GM12878 (cell line): ENCODE results near the gene SUPT4H1. TPM values are rescaled to one million over a fixed set of nuclear protein-coding genes. Genes with fewer than 3 reads are reported as not detected.

Experiments
- ASH2L ChIP-seq: fragments of 300-600, 200-600 bp; sonication (generic); IDR thresholded peaks from 2 replicates; pipeline ENCODE4 v1.6.1; 2017; ENCODE audit warnings: low read depth, mild to moderate bottlenecking, borderline replicate concordance
- FOXK2 ChIP-seq: fragments of 450-650 bp; IDR thresholded peaks from 2 replicates; pipeline ENCODE4 v1.6.1; 2017; ENCODE audit warnings: mild to moderate bottlenecking, moderate library complexity
- FOXM1 ChIP-seq: IDR thresholded peaks from 2 replicates; pipeline ENCODE4 v1.6.1; 2012; ENCODE audit warnings: low read depth, mild to moderate bottlenecking, inconsistent platforms, low read length, moderate library complexity
- GATAD2B ChIP-seq: fragments of 450-650 bp; conservative IDR thresholded peaks from 2 replicates; pipeline ENCODE4 v1.6.1; 2017; ENCODE audit warnings: low read depth, mild to moderate bottlenecking, moderate library complexity
- HCFC1 ChIP-seq: fragments of 150-350 bp; IDR thresholded peaks from 2 replicates; pipeline ENCODE4 v1.6.1; 2014; ENCODE audit warnings: low read length
- HSF1 ChIP-seq: fragments of 150-350 bp; IDR thresholded peaks from 2 replicates; pipeline ENCODE4 v1.6.1; 2014; ENCODE audit warnings: mild to moderate bottlenecking, low read depth, low read length
- IKZF2 ChIP-seq, 2 experiments: fragments of 450-650 bp; IDR thresholded peaks; 2 replicates each; pipeline ENCODE4 v1.6.1; 2017; ENCODE audit warnings: mild to moderate bottlenecking in 2 of 2, moderate library complexity in 2 of 2
- MEF2B ChIP-seq: fragments of 450-650 bp; IDR thresholded peaks from 2 replicates; pipeline ENCODE4 v1.6.1; 2018; ENCODE audit warnings: mild to moderate bottlenecking, moderate library complexity; ENCODE audit not compliant: partially characterized antibody, poor library complexity, severe bottlenecking
- MYB ChIP-seq: fragments of 150-350 bp; IDR thresholded peaks from 2 replicates; pipeline ENCODE4 v1.6.1; 2014; ENCODE audit warnings: mild to moderate bottlenecking, low read depth, low read length, borderline replicate concordance
- NFYA ChIP-seq: IDR thresholded peaks from 2 replicates; pipeline ENCODE4 v1.6.1; 2011; ENCODE audit warnings: low read depth, mild to moderate bottlenecking, low read length, improper control_type of control experiment, borderline replicate concordance
- NR2C2 ChIP-seq: IDR thresholded peaks from 2 replicates; pipeline ENCODE4 v1.6.1; 2011; ENCODE audit warnings: borderline replicate concordance, low read depth; ENCODE audit not compliant: control insufficient read depth, insufficient read length
- POLR2AphosphoS5 ChIP-seq: IDR thresholded peaks from 2 replicates; pipeline ENCODE4 v1.6.1; 2011; ENCODE audit warnings: mild to moderate bottlenecking, low read length, inconsistent platforms
- RFX5 ChIP-seq: IDR thresholded peaks from 2 replicates; pipeline ENCODE4 v1.6.1; 2011; ENCODE audit warnings: low read depth, low read length, improper control_type of control experiment
- RUNX3 ChIP-seq: IDR thresholded peaks from 2 replicates; pipeline ENCODE4 v1.6.1; 2012; ENCODE audit warnings: low read length, inconsistent platforms
- TAF1 ChIP-seq: IDR thresholded peaks from 2 replicates; pipeline ENCODE4 v1.6.1; 2011; ENCODE audit warnings: mild to moderate bottlenecking, low read depth, low read length, borderline replicate concordance
- TARDBP ChIP-seq: IDR thresholded peaks from 2 replicates; pipeline ENCODE4 v1.6.1; 2016; ENCODE audit warnings: borderline replicate concordance
- TCF3 ChIP-seq: IDR thresholded peaks from 2 replicates; pipeline ENCODE4 v1.6.1; 2012; ENCODE audit warnings: low read depth, mild to moderate bottlenecking, low read length, borderline replicate concordance; ENCODE audit not compliant: insufficient read depth
- YY1 ChIP-seq: IDR thresholded peaks from 2 replicates; pipeline ENCODE4 v1.6.1; 2011; ENCODE audit warnings: low read depth, mild to moderate bottlenecking, low read length
- ZNF274 ChIP-seq: IDR thresholded peaks from one replicate; pipeline ENCODE4 v1.8.0; 2011; ENCODE audit not compliant: insufficient read length, insufficient read depth
- ZNF592 ChIP-seq: fragments of 450-650 bp; IDR thresholded peaks from 2 replicates; pipeline ENCODE4 v1.6.1; 2017; ENCODE audit warnings: mild to moderate bottlenecking, moderate library complexity
- ZNF622 ChIP-seq: fragments of 450-650 bp; IDR thresholded peaks from 2 replicates; pipeline ENCODE4 v1.6.1; 2017; ENCODE audit warnings: mild to moderate bottlenecking, inconsistent platforms
- polyA plus RNA-seq, 11 experiments: library from polyadenylated mRNA; depleted of rRNA in 4 of 11; unstranded in 6 of 11; stranded (reverse) in 5 of 11; fragments of >200 nt; fragmentation: Nextera tagmentation in 4 of 11; fragmentation: Illumina TruSeq in 1 of 11; extraction: Ambion mirVana in 4 of 11; extraction: Trizol in 1 of 11; gene quantifications; 1 replicate in 1 of 11; 2 replicates in 10 of 11; pipeline versions ENCODE4 v1.2.1 to v1.2.3, GENCODE V29; 2011 to 2016; ENCODE audit warnings: inconsistent platforms in 2 of 11, missing spikeins in 2 of 11, low read depth in 1 of 11
- total RNA-seq, 4 experiments: library from RNA; depleted of rRNA in 3 of 4; stranded (reverse); fragments of >200 nt in 3 of 4; fragmentation: Illumina TruSeq in 1 of 4; extraction: Trizol in 1 of 4; gene quantifications; 2 replicates each; pipeline versions ENCODE4 v1.2.1 to v1.2.3, GENCODE V29; 2013 to 2021
- TF ChIP-seq, protein P1 (sequence below): fragments of 150-350 bp; IDR thresholded peaks from 2 replicates; pipeline ENCODE4 v1.6.1; 2016; ENCODE audit warnings: low read depth, low read length

SUPT4H1 gene
- total and polyA plus RNA-seq, 10 of the 15 experiments (the other 5 are each of a cell fraction or from before 2014, with no cell fraction given): 83.8 to 293 (median 128) TPM

DNA sequence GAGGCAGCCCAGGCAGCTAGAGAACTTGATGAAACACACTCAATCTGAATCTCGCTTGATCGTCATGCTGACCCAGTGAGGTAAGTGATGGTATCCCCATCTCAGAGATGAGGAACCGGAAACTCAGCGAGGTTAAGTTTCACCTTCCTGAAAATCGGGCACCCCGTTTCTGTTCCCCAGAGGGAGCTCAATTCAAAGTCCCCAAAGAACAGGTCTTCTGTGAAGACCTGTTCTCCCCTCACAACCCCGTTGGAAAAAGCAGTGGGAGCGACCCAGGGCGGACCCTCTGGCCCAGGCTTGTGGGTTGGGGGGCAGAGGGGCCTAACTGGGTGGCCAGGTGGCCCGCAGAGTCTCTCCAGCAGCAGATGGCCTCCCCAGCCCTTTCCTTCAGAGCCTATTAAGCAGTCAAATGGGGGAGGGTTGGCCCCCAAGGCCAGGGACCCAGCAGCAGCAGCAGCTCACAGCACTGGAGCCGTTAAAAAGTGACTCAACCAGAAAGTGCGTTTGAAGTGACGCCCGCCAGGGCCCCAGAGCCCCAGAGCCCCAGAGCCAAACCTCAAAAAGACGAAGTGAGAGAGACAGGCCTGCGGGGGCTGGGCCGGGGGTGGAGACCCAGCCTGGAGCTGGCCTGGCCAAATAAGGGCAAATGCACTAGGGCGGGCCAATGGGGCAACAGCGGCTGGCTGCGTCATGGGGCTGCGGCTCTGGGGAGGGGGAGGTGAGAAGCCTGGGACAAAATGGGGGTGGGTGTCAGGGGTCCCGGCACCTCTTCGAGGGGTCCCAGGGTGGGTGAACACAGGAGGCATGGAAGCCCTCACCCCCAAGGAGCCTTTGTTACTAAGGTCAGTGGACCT, 14.2 kb downstream of the SUPT4H1 start (continued):
- TF ChIP-seq ASH2L: 0 out of 2 replicates have a peak, but pooled peaks have one; percentile 50
- TF ChIP-seq TCF3: peak; percentile 86
- peak; percentile 98 for TF ChIP-seq MYB
- TF ChIP-seq FOXK2: no peak
- TF ChIP-seq NR2C2: no peak
- TF ChIP-seq TAF1: peak; percentile 92
- TF ChIP-seq ZNF274: no peak
- TF ChIP-seq ZNF592: peak; percentile 92; the same call in 1 of the 2 replicates
- TF ChIP-seq IKZF2 (IDR thresholded peaks at IDR 0.05): peak; percentile 47 to 63; a peak in 3 of 4 replicates
- peak; percentile 24; the same call in 1 of the 2 replicates for TF ChIP-seq RFX5
- TF ChIP-seq NFYA: no peak
- peak; percentile 93 for TF ChIP-seq POLR2AphosphoS5
- peak; percentile 73; the same call in 1 of the 2 replicates for TF ChIP-seq GATAD2B
- peak; percentile 92 for TF ChIP-seq MEF2B
- no peak for TF ChIP-seq FOXM1
- TF ChIP-seq HSF1: peak; percentile 74; the same call in 1 of the 2 replicates
- TF ChIP-seq, protein P1, sequence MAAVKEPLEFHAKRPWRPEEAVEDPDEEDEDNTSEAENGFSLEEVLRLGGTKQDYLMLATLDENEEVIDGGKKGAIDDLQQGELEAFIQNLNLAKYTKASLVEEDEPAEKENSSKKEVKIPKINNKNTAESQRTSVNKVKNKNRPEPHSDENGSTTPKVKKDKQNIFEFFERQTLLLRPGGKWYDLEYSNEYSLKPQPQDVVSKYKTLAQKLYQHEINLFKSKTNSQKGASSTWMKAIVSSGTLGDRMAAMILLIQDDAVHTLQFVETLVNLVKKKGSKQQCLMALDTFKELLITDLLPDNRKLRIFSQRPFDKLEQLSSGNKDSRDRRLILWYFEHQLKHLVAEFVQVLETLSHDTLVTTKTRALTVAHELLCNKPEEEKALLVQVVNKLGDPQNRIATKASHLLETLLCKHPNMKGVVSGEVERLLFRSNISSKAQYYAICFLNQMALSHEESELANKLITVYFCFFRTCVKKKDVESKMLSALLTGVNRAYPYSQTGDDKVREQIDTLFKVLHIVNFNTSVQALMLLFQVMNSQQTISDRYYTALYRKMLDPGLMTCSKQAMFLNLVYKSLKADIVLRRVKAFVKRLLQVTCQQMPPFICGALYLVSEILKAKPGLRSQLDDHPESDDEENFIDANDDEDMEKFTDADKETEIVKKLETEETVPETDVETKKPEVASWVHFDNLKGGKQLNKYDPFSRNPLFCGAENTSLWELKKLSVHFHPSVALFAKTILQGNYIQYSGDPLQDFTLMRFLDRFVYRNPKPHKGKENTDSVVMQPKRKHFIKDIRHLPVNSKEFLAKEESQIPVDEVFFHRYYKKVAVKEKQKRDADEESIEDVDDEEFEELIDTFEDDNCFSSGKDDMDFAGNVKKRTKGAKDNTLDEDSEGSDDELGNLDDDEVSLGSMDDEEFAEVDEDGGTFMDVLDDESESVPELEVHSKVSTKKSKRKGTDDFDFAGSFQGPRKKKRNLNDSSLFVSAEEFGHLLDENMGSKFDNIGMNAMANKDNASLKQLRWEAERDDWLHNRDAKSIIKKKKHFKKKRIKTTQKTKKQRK: no peak
- TF ChIP-seq YY1: peak; percentile 61
- TF ChIP-seq ZNF622: no peak
- TF ChIP-seq HCFC1: 0 out of 2 replicates have a peak, but pooled peaks have one; percentile 26
- TF ChIP-seq TARDBP: peak; percentile 74; the same call in 1 of the 2 replicates
- TF ChIP-seq RUNX3: no peak
